Measurements from ENCODE around the gene URI1.

Gene URI1

GRCh38 chr19:30023330-30023729, 81.3 kb downstream of the URI1 start:
- no peak for DNase-seq (ENCODE audit: low read depth, low spot score)
- in situ Hi-C loops (cut with HindIII; ENCODE audit: low sequenced_read_pairs): no loop called here

DNA sequence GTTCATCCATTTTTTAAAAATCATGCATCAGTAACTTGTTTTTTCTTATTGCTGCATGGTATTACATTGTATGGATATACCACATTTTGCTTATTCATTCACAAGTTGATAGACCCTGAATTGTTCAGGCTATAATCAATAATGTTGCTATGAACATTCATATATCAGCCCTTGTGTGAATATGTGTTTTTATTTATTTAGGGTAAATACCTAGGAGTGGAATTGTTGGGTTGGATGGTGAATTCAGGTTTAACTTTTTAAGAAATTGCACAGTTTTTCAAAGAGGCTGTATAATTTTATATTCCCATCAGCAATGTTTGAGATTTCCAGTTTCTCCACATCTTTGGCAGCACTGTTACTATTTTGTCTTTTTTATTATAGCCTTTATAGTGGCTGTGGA, 82.1 kb downstream of the URI1 start:
- in situ Hi-C loops (cut with HindIII; ENCODE audit: low sequenced_read_pairs): no loop called here
- H3K4me3 ChIP-seq (ENCODE audit: low read depth, low read length): no peak overlapping the region
- no peak for DNase-seq (ENCODE audit: low read depth, low spot score)
- no peak for TF ChIP-seq CTCF (IDR thresholded peaks at IDR 0.05; ENCODE audit: low read depth, low read length)

More at GRCh38 chr19:30023330-30023729, 81.3 kb downstream of the URI1 start:
- H3K4me3 ChIP-seq (ENCODE audit: low read depth, low read length): no peak overlapping the region
- TF ChIP-seq CTCF (IDR thresholded peaks at IDR 0.05; ENCODE audit: low read depth, low read length): no peak

DNA sequence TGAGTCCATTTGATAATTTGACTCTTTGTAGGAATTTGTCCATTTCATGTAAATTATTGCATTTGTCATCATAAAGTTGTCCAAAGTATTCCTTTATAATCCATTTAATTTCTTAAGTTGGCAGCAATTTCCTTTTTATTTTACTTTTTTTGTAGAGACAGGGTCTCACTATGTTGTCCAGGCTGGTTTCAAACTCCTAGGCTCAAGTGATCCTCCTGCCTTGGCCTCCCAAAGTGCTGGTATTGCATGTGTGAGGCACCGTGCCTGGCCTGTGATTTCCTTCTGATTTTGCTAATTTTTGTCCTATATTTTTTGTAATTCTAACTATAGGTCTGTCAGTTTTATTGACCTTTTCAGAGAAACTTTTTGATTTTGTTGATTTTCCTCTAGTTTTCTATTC, 84.9 kb downstream of the URI1 start:
- in situ Hi-C loops (cut with HindIII; ENCODE audit: low sequenced_read_pairs): no loop called here
- H3K4me3 ChIP-seq (ENCODE audit: low read depth, low read length): no peak overlapping the region
- no peak for TF ChIP-seq CTCF (IDR thresholded peaks at IDR 0.05; ENCODE audit: low read depth, low read length)
- no peak for DNase-seq (ENCODE audit: low read depth, low spot score)

DNA sequence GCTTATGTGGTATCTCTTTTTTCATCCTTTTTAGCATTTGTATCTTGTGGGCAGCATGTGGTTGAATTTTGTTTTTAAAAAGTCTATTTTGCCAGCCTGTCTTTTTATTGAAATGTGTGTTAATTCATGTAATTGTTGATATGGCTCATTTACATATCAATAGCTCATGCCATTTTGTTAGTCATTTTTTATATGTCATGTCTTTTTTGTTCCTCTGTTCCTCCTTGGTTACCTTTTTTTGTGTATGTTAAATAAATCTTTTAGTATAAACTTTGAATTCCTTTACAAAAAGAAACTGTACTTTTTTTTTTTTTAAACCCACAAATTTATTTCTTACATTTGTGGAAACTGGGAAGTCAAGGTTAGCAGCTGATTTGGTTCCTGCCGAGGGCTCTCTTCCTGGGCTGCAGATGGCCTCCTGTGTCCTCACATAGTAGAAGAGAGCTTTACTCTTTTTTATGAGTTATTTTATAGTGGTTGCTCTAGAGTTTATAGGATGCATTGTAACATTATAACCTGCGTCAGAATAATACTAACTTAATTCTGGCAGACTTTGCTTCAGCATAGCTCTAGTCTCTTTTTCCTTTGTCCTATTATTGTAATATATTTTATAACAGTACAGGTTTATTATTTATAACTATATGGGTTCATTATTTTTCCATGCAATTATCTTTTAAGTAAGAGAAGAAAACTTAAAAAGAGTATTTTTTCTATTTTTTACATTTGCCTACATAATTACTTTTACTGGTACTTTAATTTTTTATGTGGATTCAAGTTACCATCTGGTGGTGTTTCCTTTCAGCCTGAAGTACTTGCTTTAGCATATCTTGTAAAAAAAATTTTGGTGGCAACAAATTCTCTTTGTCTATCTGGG, 86.3 kb downstream of the URI1 start:
- no peak for DNase-seq (ENCODE audit: low read depth, low spot score)
- in situ Hi-C loops (cut with HindIII; ENCODE audit: low sequenced_read_pairs): no loop called here
- no peak overlapping the region for H3K4me3 ChIP-seq (ENCODE audit: low read depth, low read length)
- no peak for TF ChIP-seq CTCF (IDR thresholded peaks at IDR 0.05; ENCODE audit: low read depth, low read length)

DNA sequence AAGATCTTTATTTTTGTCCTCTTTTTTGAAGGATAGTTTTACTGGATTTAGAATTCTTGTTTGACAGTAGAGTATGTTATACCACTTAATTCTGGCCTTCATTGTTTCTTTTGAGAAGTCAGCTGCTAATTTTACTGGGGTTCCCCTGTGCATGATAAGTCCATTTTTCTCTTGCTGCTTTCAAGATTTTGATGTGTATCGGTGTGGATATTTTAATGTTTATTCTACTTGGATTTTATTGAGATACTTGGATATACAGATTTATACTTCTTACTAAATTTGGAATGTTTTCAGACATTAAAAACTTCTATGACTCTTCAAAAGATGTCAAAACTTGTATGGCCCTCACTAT, 86.9 kb downstream of the URI1 start:
- DNase-seq (ENCODE audit: low read depth, low spot score): no peak
- no peak for TF ChIP-seq CTCF (IDR thresholded peaks at IDR 0.05; ENCODE audit: low read depth, low read length)
- in situ Hi-C loops (cut with HindIII; ENCODE audit: low sequenced_read_pairs): no loop called here
- no peak overlapping the region for H3K4me3 ChIP-seq (ENCODE audit: low read depth, low read length)

DNA sequence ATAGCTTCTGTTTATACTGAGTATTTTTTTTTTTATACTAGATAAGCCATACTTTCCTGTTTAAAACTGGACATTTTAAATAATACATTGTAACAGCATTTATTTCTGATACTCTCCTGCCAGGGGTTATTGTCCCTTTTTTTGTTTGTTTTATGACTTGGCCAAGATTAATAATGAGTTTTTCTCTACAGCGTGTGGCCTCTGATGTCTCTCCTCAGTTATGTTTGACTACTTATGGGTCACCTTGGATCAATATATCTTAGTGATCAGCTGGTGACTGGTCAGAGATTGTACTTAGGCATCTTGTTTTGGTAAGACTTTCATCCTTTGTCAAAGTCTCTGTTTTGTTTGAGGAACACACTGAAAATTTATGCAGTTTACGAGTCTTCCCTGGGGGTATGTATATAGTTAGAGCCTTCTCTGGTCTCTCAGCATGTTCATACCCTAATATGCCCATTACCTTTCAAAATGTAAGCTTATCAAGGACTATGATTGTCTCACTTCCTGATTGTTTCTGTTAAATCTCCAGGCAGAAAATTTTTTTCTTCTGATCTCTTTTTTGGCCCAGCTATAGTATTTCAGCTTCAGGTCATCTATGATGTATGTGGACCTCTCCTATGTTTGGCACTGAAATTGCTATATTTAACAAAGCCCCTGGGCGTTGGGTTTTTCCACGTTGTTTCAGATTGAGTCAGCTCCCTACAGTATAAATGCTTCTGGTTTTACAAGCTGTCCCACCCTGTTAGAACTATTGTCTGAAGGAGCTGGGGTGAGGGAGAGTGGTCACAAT, 87.9 kb downstream of the URI1 start:
- DNase-seq (ENCODE audit: low read depth, low spot score): peak; percentile 80
- H3K4me3 ChIP-seq (ENCODE audit: low read depth, low read length): no peak overlapping the region
- no peak for TF ChIP-seq CTCF (IDR thresholded peaks at IDR 0.05; ENCODE audit: low read depth, low read length)
- in situ Hi-C loops (cut with HindIII; ENCODE audit: low sequenced_read_pairs): no loop called here
